Nephron (organoid): ENCODE results near the gene SULT1B1.

Experiments
- H3K27ac Mint-ChIP-seq, 3 experiments: 2 replicates each; pipeline ENCODE4 v1.8.0; 2020; ENCODE audit warnings: mixed read lengths in 3 of 3, mild to moderate bottlenecking in 2 of 3, moderate library complexity in 1 of 3
- H3K27me3 Mint-ChIP-seq: 2 replicates; pipeline ENCODE4 v1.8.0; 2021; ENCODE audit warnings: low read depth, mild to moderate bottlenecking, moderate library complexity, mixed read lengths
- H3K36me3 Mint-ChIP-seq: 2 replicates; pipeline ENCODE4 v1.8.0; 2020; ENCODE audit warnings: low read depth, mixed read lengths
- H3K4me1 Mint-ChIP-seq: 2 replicates; pipeline ENCODE4 v1.8.0; 2020; ENCODE audit warnings: mixed read lengths
- H3K4me3 Mint-ChIP-seq, 3 experiments: 2 replicates each; pipeline ENCODE4 v1.8.0; 2020; ENCODE audit warnings: mild to moderate bottlenecking in 3 of 3, mixed read lengths in 3 of 3, moderate library complexity in 2 of 3
- H3K9me3 Mint-ChIP-seq: 2 replicates; pipeline ENCODE4 v1.8.0; 2020; ENCODE audit warnings: mixed read lengths
- TF ChIP-seq, protein P1 (sequence below), 3 experiments: fragments of 200-600 bp; sonication (generic); IDR thresholded peaks; one replicate each; pipeline ENCODE4 v1.5.0; 2021; ENCODE audit warnings: antibody characterized with exemption in 3 of 3; ENCODE audit not compliant: unreplicated experiment in 3 of 3

SULT1B1 gene

DNA sequence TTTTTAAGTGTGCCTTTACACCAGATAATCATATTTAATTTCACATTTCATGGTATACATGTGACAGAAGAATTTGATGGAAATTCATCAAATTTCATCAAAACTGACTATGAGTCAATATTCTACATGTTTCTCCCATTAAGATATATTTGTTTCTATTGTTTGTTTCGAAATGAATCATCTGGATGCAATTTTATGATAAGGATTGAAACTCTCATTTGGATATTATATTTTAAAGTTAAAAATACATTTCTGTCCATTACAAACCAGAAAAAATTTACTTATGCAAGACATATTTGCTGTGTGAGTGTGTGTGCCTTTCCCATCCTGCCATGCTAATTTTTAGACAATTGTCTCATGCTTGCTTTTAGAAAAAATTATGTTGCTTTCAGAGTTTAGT is 52.2 kb downstream of the SULT1B1 start:
- H3K27me3 Mint-ChIP-seq = no peaks in the 10 kb centered on the region

DNA sequence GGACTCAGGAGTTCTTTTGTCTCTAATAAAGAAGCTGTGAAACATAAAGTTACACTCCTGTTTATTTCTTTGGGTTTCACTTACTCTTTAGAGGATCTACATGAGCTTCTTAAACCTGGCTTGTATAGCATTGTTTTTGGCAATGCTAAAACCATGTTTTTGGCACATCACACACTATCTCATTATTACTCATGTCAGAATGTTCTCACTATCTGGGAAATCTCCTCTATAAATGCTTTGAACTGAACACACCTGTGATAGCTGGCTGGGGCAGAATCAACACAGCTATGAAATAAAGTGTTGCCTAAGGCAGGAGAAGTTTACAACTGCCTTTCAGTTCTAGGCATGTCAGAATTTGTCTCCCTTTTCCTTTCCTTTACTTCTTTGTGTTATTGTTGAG is 52.6 kb downstream of the SULT1B1 start:
- Mint-ChIP-seq H3K27me3 (no peaks in the 10 kb centered on the region), H3K9me3 (peaks cover 7% of the 10 kb centered on the region), H3K4me3 (no peak overlapping the region), H3K36me3 (no peaks in the 10 kb centered on the region), H3K4me1 (peaks cover 5% of the 10 kb centered on the region), H3K27ac (peak overlapping the region in 2 of 3 experiments; percentile 33 to 71)
- TF ChIP-seq, protein P1, sequence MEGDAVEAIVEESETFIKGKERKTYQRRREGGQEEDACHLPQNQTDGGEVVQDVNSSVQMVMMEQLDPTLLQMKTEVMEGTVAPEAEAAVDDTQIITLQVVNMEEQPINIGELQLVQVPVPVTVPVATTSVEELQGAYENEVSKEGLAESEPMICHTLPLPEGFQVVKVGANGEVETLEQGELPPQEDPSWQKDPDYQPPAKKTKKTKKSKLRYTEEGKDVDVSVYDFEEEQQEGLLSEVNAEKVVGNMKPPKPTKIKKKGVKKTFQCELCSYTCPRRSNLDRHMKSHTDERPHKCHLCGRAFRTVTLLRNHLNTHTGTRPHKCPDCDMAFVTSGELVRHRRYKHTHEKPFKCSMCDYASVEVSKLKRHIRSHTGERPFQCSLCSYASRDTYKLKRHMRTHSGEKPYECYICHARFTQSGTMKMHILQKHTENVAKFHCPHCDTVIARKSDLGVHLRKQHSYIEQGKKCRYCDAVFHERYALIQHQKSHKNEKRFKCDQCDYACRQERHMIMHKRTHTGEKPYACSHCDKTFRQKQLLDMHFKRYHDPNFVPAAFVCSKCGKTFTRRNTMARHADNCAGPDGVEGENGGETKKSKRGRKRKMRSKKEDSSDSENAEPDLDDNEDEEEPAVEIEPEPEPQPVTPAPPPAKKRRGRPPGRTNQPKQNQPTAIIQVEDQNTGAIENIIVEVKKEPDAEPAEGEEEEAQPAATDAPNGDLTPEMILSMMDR (IDR thresholded peaks at IDR 0.05; ENCODE audit: unreplicated experiment in 3 of 3) = no peak

More for the DNA sequence above, 52.2 kb downstream of the SULT1B1 start:
- Mint-ChIP-seq H3K4me1 (peaks cover 5% of the 10 kb centered on the region), H3K27ac (peak overlapping the region in 2 of 3 experiments; percentile 33 to 71), H3K4me3 (no peak overlapping the region), H3K36me3 (no peaks in the 10 kb centered on the region), H3K9me3 (peaks cover 7% of the 10 kb centered on the region)
- TF ChIP-seq, protein P1 (IDR thresholded peaks at IDR 0.05; ENCODE audit: unreplicated experiment in 3 of 3) = no peak

DNA sequence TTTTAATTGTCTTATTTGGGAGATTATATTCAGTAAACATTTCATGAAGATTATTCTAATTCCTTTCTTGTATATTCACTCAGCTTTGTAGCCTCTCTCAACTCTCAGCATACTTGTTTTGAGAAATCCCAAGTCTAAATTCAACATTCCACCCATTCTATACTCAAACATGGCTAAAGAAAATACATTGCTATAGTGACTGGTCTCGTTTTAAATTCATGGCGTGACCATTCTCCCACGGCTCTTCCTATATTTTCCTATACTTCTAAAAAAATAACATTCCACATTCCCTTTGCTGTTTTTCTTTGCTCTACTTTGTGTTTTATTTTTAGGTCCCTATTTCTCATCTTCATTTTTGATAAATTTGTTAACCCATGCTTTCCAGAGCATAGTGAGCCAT is 58.2 kb downstream of the SULT1B1 start:
- Mint-ChIP-seq H3K27me3 (no peaks in the 10 kb centered on the region), H3K4me1 (no peaks in the 10 kb centered on the region), H3K4me3 (no peak overlapping the region), H3K27ac (peak overlapping the region in 1 of 3 experiments; percentile 32), H3K9me3 (peaks cover 16% of the 10 kb centered on the region), H3K36me3 (no peaks in the 10 kb centered on the region)
- TF ChIP-seq, protein P1 (IDR thresholded peaks at IDR 0.05; ENCODE audit: unreplicated experiment in 3 of 3) = no peak

DNA sequence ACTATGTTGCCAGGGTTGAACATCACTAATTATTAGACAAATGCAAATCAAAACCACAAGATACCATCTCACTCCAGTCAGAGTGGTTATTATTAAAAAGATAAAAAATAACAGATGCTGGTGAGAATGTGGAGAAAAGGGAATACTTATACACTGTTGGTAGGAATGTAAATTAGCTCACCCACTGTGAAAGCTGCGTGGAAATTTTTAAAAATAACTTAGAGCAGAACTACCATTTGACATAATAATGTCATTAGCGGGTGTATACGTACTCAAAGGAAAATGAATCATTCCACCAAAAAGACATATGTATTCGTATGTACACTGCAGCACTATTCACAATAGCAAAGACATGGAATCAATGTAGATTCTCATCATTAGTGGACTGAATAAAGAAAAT is 58.7 kb downstream of the SULT1B1 start:
- TF ChIP-seq, protein P1 (IDR thresholded peaks at IDR 0.05; ENCODE audit: unreplicated experiment in 3 of 3) = no peak
- Mint-ChIP-seq H3K27ac (no peak overlapping the region), H3K9me3 (peaks cover 18% of the 10 kb centered on the region)

DNA sequence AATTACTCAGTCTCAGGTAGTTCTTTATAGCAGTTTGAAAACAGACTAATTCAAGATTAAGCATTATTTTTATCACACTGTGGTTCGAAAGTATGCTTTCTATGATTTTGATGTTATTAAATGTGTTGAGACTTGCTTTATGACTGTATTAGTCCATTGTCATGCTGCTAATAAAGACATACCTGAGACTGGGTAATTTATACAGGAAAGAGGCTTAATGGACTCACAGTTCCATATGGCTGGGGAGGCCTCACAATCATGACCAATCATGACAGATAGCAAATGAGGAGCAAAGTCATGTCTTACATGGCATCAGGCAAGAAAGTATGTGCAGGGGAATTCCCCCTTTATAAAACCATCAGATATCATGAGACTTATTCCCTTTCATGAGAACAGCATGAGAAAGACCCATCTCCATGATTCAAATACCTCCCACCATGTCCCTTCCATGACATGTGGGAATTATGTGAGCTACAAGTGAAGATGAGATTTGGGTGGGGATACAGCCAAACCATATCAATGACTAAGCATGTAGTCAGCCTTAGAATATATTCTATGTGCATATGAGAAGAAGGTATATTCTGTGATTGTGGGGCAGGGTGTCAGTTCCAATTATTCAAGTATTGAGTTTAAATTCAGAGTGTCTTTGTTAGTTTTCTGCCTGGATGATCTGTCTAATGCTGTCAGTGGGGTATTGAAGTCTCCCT is 62.7 kb downstream of the SULT1B1 start:
- Mint-ChIP-seq H3K36me3 (no peaks in the 10 kb centered on the region), H3K4me1 (no peaks in the 10 kb centered on the region), H3K9me3 (peaks cover 33% of the 10 kb centered on the region), H3K27ac (no peak overlapping the region), H3K27me3 (no peaks in the 10 kb centered on the region), H3K4me3 (no peak overlapping the region)
- TF ChIP-seq, protein P1 (IDR thresholded peaks at IDR 0.05; ENCODE audit: unreplicated experiment in 3 of 3) = no peak

More for the DNA sequence above, 58.7 kb downstream of the SULT1B1 start:
- Mint-ChIP-seq H3K36me3 (no peaks in the 10 kb centered on the region), H3K4me3 (no peak overlapping the region), H3K4me1 (no peaks in the 10 kb centered on the region), H3K27me3 (no peaks in the 10 kb centered on the region)

DNA sequence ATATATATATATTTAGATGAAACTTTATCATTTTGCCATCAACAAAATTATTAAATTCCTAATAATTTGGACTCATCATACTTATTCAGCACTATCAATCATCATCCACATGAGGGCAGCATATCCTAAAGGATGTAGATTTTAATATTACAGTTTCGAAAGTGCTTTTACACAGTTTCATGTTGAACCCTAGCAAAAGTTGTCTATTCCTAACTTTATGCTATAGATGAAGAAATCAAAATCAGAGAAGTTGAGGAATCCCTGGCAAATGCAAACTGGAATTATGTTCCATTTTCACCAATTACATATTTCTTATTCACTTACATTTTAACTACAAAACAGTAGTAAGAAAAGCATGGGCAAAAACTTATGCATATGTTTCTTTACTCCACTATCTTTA is 70.8 kb downstream of the SULT1B1 start:
- TF ChIP-seq, protein P1 (IDR thresholded peaks at IDR 0.05; ENCODE audit: unreplicated experiment in 3 of 3) = peak; percentile 63 to 80 (median 64)
- peak overlapping the region; percentile 56 to 92 (median 86) for H3K27ac Mint-ChIP-seq
- no peaks in the 10 kb centered on the region for H3K27me3 Mint-ChIP-seq
- no peak overlapping the region for H3K4me3 Mint-ChIP-seq
- no peaks in the 10 kb centered on the region for H3K36me3 Mint-ChIP-seq
- H3K4me1 Mint-ChIP-seq = peaks cover 10% of the 10 kb centered on the region
- H3K9me3 Mint-ChIP-seq = peaks cover 7% of the 10 kb centered on the region
